HG03097 (cell line): ENCODE measurements around the gene EPHA2.
"Not testable (repeated sequence)": the region's sequence is repeated elsewhere in the genome, so short reads cannot be mapped to it uniquely, and the experiment has no call there.

Experiments
- ATAC-seq: cut with Tn5 transposase; IDR thresholded peaks from one replicate; pipeline ENCODE4 v1.9.1; 2021; ENCODE audit not compliant: unreplicated experiment, low FRiP score

Gene EPHA2

GRCh38 chr1:16168622-16169360, 12.9 kb upstream of the EPHA2 start:
- ATAC-seq = no peak

GRCh38 chr1:16168144-16168495, 12.3 kb upstream of the EPHA2 start:
- not testable (repeated sequence) for ATAC-seq

- ATAC-seq = no peak
Measured at GRCh38 chr1:16167331-16168143, 11.7 kb upstream of the EPHA2 start.

GRCh38 chr1:16166117-16166516, 10.2 kb upstream of the EPHA2 start:
- no peak for ATAC-seq

- no peak for ATAC-seq
Measured at GRCh38 chr1:16165548-16165947, 9.7 kb upstream of the EPHA2 start.

- ATAC-seq = no peak
Measured at GRCh38 chr1:16165073-16165364, 9.2 kb upstream of the EPHA2 start.

GRCh38 chr1:16164213-16165072, 8.6 kb upstream of the EPHA2 start:
- ATAC-seq = no peak

DNA sequence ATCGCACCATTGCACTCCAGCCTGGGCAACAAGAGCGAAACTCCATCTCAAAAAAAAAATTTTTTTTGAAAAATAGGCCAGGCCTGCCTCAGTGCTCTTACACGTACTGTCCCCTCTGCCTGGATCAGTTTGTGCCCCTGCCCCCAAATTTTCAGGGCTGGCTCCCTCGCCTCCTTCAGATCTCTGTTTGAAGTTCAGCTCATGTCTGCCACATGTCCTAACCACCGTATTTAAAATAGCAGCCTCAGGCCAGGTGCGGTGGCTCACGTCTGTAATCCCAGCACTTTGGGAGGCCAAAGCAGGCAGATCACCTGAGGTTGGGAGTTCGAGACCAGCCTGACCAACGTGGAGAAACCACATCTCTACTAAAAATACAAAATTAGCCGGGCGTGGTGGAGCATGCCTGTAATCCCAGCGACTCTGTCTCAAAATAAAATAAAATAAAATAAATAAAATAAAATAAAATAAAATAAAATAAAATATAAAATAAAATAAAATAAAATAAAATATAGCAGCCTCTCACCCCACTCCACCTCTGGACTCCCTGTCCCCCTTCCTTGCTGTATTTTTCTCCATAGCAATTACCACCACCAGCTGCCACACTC, 7.8 kb upstream of the EPHA2 start:
- not testable (repeated sequence) for ATAC-seq

DNA sequence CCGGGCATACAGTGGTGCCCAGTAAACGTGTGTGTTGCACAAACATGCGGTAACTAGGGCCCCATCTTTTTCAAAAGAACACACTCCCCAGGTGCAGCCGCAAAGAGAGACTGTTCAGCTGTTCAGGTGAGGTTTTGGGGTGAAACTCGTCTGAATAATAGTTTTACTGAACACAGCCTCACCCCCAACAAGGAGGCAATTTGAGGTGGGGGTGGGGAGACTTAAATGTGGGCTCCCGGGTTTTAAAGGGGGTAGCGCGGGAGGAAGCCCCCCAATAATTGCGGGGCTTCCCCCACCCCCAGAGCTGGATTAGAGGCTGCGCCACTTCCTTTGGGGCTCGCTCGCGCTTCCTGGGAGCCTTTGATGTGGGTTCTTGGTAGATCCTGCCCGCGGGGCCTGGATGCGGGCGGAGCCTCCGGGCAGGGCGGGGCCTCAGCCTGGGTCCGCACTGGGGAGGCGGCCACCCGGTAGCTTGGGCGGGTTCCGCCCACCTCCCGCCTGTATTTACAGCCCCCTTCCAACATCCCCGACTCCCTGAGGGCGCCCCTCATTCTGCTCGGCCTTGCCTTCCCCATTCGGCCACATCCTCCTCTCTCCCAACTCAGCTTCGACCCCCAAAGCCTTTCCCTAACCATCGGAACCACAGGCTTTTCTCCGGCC, 6.4 kb upstream of the EPHA2 start:
- no peak for ATAC-seq

DNA sequence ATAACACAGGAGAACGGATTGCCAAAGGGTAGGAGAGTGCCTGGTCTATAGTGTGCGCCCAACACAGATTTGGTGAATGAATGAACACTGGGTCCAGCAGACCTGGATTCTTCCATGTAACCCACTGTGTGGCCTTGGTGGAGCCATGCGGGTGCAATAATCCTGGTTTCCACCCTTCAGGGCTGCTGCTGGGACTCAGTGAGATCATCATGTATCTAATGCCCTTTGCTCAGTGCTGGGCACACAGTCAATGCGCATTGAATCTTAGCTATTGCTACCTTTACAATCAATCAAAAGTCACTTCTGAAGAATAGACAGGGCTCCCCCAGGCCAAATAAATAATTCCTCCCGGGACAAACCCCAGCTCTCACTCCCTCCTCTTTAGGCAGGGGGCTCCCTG, 5.8 kb upstream of the EPHA2 start:
- ATAC-seq = no peak

GRCh38 chr1:16158993-16159831, 3.3 kb upstream of the EPHA2 start:
- ATAC-seq = no peak

DNA sequence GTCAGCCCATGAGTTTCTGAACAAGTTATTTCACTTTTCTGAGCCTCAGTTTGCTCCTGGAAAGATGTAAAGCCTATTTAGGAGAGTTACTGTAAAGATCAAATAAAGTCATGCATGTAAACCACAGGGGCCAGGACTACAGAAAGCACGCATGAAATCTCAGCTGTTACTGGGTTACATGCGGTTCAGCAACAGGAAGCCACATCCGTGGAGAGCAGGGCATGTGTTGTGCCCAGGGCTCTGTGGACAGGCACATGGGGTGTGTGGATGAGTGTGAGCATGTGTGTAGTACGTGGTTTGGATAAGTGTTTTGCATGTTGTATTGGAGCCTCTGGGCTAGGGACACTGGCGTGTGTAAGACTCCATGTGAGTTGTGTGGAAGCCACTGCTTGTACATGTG, 2.2 kb upstream of the EPHA2 start:
- ATAC-seq = no peak

DNA sequence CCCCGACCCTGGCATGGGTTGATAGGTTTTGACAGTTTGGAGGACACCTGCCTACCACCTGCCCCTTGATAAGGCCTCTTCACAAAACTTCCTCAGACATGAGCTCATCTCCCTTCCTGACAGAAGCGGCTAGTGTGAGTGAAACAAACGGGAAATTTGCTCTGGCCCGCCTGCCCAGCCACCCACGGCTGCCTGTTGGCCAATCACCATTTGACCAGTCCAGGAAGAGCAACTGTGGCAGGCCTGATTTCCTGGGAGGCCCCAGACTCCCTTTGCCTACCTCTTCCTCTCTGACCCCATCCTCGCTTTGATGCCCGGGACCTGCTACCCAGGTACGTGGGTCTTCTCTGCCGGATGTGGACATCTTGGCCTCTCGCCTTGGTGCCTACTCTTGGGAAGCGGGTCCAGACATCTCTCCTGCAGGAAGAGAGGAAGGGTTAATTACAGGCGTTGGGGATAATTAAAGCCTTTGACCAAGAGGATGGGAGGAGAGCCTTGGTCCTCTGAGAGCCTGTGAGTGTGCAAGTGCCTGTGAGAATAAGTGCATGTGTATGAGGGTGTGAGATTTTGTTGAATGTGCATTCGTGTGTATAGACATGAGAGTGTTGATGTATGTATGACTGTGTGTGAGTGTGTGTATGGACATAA, 1.1 kb upstream of the EPHA2 start:
- no peak for ATAC-seq

DNA sequence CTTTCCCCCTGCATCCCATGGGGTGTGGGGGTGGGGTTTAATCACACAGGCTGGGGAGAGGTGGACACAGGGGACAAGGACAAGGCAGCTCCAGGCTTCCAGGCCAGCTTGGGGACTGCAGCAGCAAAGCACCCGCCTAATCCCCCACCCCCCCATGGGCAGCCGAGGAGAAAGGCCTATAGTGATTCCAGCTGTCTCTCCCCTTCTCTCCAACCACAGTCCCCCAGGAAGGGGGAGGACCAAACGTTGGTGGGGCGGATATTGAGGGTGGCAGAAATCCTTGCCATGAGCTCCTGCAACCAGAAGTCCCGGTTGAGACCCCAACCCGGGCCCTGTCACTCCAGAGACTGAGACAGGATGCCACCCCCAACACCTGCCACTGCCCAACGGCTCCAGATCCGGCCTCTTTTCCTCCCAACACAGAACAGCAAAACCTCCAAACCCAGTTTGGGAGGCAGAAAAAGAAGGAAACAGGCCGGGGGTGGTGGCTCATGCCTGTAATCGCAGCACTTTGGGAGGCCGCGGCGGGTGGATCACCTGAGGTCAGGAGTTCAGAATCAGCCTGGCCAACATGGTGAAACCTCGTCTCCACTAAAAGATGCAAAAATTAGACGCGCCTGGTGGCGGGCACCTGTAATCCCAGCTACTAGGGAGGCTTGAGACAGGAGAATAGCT, 1.7 kb downstream of the EPHA2 start:
- ATAC-seq = no peak

GRCh38 chr1:16153096-16153998, 2.5 kb downstream of the EPHA2 start:
- ATAC-seq = no peak

GRCh38 chr1:16152481-16153087, 3.3 kb downstream of the EPHA2 start:
- no peak for ATAC-seq

GRCh38 chr1:16151995-16152384, 3.9 kb downstream of the EPHA2 start:
- ATAC-seq = no peak
